Choroid plexus epithelial cell (primary cell): ENCODE results near the gene SLC2A10.

Experiments used
- DNase-seq: peaks from one replicate; pipeline ENCODE4 v3.0.0-alpha.2; 2010; ENCODE audit warnings: low read depth
- H3K4me3 ChIP-seq: 2 replicates; pipeline ENCODE4 v1.5.1; 2011; ENCODE audit warnings: low read depth, mild to moderate bottlenecking, control low read depth, low read length, moderate library complexity
- CTCF ChIP-seq: conservative IDR thresholded peaks from 2 replicates; pipeline ENCODE4 v1.5.1; 2011; ENCODE audit warnings: low read depth, mild to moderate bottlenecking, control low read depth, inconsistent platforms, low read length, moderate library complexity

Gene SLC2A10

GRCh38 chr20:46755483-46756413 lies 46.3 kb downstream of the SLC2A10 start:
- TF ChIP-seq CTCF, result no peak
- DNase-seq, result no peak

GRCh38 chr20:46756419-46756818 lies 47.0 kb downstream of the SLC2A10 start:
- DNase-seq, result no peak
- no peak for TF ChIP-seq CTCF
- no peak overlapping the region for H3K4me3 ChIP-seq

More at GRCh38 chr20:46755483-46756413, 46.3 kb downstream of the SLC2A10 start:
- no peak overlapping the region for H3K4me3 ChIP-seq

- TF ChIP-seq CTCF, result no peak
- no peak for DNase-seq
- H3K4me3 ChIP-seq, result no peak overlapping the region
Observed at GRCh38 chr20:46757135-46757534, 47.7 kb downstream of the SLC2A10 start.

GRCh38 chr20:46757754-46758678 lies 48.6 kb downstream of the SLC2A10 start:
- H3K4me3 ChIP-seq, result no peak overlapping the region
- peak; percentile 99 for TF ChIP-seq CTCF
- DNase-seq, result peak; percentile 71

- DNase-seq, result no peak
- no peak for TF ChIP-seq CTCF
- no peak overlapping the region for H3K4me3 ChIP-seq
Observed at GRCh38 chr20:46758929-46759669, 49.6 kb downstream of the SLC2A10 start.

- TF ChIP-seq CTCF, result no peak
- no peak overlapping the region for H3K4me3 ChIP-seq
- no peak for DNase-seq
Observed at GRCh38 chr20:46761566-46761965, 52.1 kb downstream of the SLC2A10 start.
